Inferior parietal cortex (tissue), 1 donor: Measurements from ENCODE around the gene VPS37D.
"Not testable (repeated sequence)": the region's sequence is repeated elsewhere in the genome, so short reads cannot be mapped to it uniquely, and the experiment has no call there.

Experiments
- DNase-seq: peaks from one replicate; pipeline ENCODE4 v3.0.0-alpha.2; 2016; ENCODE audit errors: extremely low spot score

The VPS37D gene

GRCh38 chr7:73667344-73668102 lies at the start of gene VPS37D:
TSS of gene VPS37D (plus strand) at chr7:73667831. CDS start at chr7:73667959, 128 bp downstream.
- peak; percentile 82 for DNase-seq

GRCh38 chr7:73618538-73618937 lies 49.1 kb upstream of the VPS37D start:
- no peak for DNase-seq

- DNase-seq = not testable (repeated sequence)
Observed at GRCh38 chr7:73619394-73619793, 48.2 kb upstream of the VPS37D start.

GRCh38 chr7:73621168-73622063 lies 46.2 kb upstream of the VPS37D start:
- no peak for DNase-seq

GRCh38 chr7:73622527-73622908 lies 45.1 kb upstream of the VPS37D start:
- DNase-seq = no peak

GRCh38 chr7:73622909-73623797 lies 44.5 kb upstream of the VPS37D start:
- DNase-seq = no peak

GRCh38 chr7:73623798-73624668 lies 43.6 kb upstream of the VPS37D start, which contains the start of gene MLXIPL:
TSS of gene MLXIPL (minus strand) at chr7:73624522. CDS start at chr7:73624492, 30 bp downstream.
- peak; percentile 60 for DNase-seq

GRCh38 chr7:73624669-73625001 lies 43.0 kb upstream of the VPS37D start:
- DNase-seq = no peak

GRCh38 chr7:73625276-73625675 lies 42.4 kb upstream of the VPS37D start:
- no peak for DNase-seq

- no peak for DNase-seq
Observed at GRCh38 chr7:73626814-73627213, 40.8 kb upstream of the VPS37D start.

GRCh38 chr7:73628504-73628903 lies 39.1 kb upstream of the VPS37D start:
- DNase-seq = no peak

- no peak for DNase-seq
Observed at GRCh38 chr7:73631558-73631957, 36.1 kb upstream of the VPS37D start.

GRCh38 chr7:73633323-73633722 lies 34.3 kb upstream of the VPS37D start:
- DNase-seq = no peak

- no peak for DNase-seq
Observed at GRCh38 chr7:73633844-73634243, 33.8 kb upstream of the VPS37D start.

- DNase-seq = no peak
Observed at GRCh38 chr7:73635428-73636200, 32.0 kb upstream of the VPS37D start.

GRCh38 chr7:73638911-73639310 lies 28.7 kb upstream of the VPS37D start:
- no peak for DNase-seq

- no peak for DNase-seq
Observed at GRCh38 chr7:73642834-73643233, 24.8 kb upstream of the VPS37D start.

GRCh38 chr7:73644688-73645286 lies 22.8 kb upstream of the VPS37D start:
- DNase-seq = no peak

- DNase-seq = no peak
Observed at GRCh38 chr7:73645643-73646174, 21.9 kb upstream of the VPS37D start.
